ENCODE results near the gene SDS.

- TF ChIP-seq EP300 (IDR thresholded peaks at IDR 0.05; ENCODE audit: borderline replicate concordance) (no peak), NFIC (IDR thresholded peaks at IDR 0.05) (no peak), USF1 (IDR thresholded peaks at IDR 0.05) (no peak), RAD21 (IDR thresholded peaks at IDR 0.05; ENCODE audit: low read depth) (no peak), FOXM1 (IDR thresholded peaks at IDR 0.05; ENCODE audit: borderline replicate concordance, low read depth) (no peak), EGR1 (IDR thresholded peaks at IDR 0.05) (no peak), TEAD4 (IDR thresholded peaks at IDR 0.05) (no peak), YY1 (IDR thresholded peaks at IDR 0.05; ENCODE audit: low read depth) (no peak), CEBPB (IDR thresholded peaks at IDR 0.05) (no peak), CREB1 (IDR thresholded peaks at IDR 0.05; ENCODE audit: low read depth) (no peak)
- TF ChIP-seq, protein P1, sequence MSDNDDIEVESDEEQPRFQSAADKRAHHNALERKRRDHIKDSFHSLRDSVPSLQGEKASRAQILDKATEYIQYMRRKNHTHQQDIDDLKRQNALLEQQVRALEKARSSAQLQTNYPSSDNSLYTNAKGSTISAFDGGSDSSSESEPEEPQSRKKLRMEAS (IDR thresholded peaks at IDR 0.05), result no peak
- TF ChIP-seq, protein P2, sequence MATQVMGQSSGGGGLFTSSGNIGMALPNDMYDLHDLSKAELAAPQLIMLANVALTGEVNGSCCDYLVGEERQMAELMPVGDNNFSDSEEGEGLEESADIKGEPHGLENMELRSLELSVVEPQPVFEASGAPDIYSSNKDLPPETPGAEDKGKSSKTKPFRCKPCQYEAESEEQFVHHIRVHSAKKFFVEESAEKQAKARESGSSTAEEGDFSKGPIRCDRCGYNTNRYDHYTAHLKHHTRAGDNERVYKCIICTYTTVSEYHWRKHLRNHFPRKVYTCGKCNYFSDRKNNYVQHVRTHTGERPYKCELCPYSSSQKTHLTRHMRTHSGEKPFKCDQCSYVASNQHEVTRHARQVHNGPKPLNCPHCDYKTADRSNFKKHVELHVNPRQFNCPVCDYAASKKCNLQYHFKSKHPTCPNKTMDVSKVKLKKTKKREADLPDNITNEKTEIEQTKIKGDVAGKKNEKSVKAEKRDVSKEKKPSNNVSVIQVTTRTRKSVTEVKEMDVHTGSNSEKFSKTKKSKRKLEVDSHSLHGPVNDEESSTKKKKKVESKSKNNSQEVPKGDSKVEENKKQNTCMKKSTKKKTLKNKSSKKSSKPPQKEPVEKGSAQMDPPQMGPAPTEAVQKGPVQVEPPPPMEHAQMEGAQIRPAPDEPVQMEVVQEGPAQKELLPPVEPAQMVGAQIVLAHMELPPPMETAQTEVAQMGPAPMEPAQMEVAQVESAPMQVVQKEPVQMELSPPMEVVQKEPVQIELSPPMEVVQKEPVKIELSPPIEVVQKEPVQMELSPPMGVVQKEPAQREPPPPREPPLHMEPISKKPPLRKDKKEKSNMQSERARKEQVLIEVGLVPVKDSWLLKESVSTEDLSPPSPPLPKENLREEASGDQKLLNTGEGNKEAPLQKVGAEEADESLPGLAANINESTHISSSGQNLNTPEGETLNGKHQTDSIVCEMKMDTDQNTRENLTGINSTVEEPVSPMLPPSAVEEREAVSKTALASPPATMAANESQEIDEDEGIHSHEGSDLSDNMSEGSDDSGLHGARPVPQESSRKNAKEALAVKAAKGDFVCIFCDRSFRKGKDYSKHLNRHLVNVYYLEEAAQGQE (IDR thresholded peaks at IDR 0.05; ENCODE audit: low read depth), result no peak
Observed at GRCh38 chr12:113440336-113440735, 36.6 kb upstream of the SDS start.
